NCI-H1048 (cell line): ENCODE results near the gene EGLN3.
"Not testable (repeated sequence)": the region's sequence is repeated elsewhere in the genome, so short reads cannot be mapped to it uniquely, and the experiment has no call there.

ENCODE experiments used
- DNase-seq: peaks from one replicate; lab custom pipeline; 2025; lab: John Stamatoyannopoulos, UW

EGLN3 gene

GRCh38 chr14:33950320-33951182 is at the start of gene EGLN3:
Gene EGLN3 (minus strand): TSS chr14:33951074. CDS start chr14:33950752, 322 bp downstream.
- DNase-seq, result no peak

GRCh38 chr14:34000396-34000795 is 49.5 kb upstream of the EGLN3 start:
- DNase-seq, result no peak

- DNase-seq, result no peak
These were observed 49.0 kb upstream of the EGLN3 start for GRCh38 chr14:33999771-34000291.

DNA sequence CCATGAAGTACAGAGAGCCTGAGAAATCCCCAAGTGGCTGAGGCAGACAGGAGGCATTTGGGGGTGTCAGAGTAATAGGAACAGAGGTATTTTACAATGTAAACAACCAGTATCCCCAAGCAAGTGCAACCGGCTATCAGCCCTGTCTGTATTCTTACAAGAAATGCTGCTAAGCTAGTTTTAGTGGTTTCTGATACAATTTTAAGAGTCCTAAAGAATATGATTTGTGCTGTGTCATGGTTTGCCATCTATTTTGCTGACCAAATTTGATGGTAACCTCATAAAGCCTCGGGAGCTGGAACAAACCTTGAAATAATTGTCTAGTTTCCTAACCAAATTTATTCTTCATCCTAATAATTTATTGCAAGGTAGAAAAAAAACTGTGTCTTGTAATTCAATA is 46.7 kb upstream of the EGLN3 start:
- no peak for DNase-seq

- DNase-seq, result no peak
These were observed 45.6 kb upstream of the EGLN3 start for GRCh38 chr14:33996462-33996861.

DNA sequence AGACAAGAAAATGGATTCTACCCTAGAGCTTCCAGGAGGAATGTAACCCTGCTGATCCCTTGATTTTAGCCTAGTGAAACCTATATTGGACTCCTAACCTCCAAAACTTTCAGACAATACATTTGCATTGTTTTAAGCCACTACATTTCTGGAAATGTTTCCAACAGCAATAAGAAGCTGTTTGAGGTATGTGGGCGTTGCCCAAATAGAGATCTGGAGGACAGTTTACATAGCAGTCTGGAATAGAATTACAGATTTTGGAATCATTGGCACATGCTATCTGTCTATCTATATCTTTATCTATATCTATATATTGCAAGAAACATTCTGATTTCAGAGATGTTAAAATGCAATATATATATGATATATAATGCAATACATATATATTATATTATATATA is 42.4 kb upstream of the EGLN3 start:
- DNase-seq, result no peak

DNA sequence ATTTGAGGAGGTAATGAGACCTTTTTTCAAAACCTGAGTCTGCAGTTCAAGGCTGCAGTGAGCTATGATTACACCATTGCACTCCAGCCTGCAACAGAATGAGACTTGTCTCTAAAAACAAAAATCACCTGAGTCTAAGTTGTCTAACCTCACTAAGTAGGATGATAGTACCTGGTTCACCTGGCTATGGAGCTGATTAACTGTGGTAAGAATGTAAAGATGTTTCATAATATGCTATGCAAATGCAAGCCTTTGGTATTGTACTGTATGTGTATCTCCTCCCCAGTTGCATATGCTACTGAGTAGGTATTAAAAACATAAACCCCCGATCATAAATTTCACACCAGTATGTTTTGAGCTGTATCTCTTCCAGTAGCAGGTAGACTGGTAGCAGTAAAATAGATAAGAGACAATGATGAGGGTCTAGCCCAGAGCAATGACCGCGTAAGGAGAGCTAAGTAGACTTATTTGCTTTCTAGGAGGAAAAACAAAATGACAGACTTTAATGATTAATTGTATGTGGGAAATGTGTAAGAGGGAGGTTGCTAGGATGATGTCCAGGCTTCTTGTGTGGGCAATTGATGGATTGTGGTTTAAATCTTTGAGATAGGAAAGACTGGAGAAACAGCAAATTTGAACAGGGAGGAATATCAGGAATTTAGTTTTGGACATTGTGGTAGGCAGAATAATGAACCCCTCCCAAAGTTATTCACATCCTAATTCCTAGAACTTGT is 41.6 kb upstream of the EGLN3 start:
- DNase-seq, result no peak

GRCh38 chr14:33990790-33991189 is 39.9 kb upstream of the EGLN3 start:
- DNase-seq, result no peak

- no peak for DNase-seq
These were observed 36.7 kb upstream of the EGLN3 start for GRCh38 chr14:33987565-33988080.

- no peak for DNase-seq
These were observed 35.9 kb upstream of the EGLN3 start for GRCh38 chr14:33986804-33987203.

- DNase-seq, result no peak
These were observed 34.4 kb upstream of the EGLN3 start for GRCh38 chr14:33985242-33985641.

DNA sequence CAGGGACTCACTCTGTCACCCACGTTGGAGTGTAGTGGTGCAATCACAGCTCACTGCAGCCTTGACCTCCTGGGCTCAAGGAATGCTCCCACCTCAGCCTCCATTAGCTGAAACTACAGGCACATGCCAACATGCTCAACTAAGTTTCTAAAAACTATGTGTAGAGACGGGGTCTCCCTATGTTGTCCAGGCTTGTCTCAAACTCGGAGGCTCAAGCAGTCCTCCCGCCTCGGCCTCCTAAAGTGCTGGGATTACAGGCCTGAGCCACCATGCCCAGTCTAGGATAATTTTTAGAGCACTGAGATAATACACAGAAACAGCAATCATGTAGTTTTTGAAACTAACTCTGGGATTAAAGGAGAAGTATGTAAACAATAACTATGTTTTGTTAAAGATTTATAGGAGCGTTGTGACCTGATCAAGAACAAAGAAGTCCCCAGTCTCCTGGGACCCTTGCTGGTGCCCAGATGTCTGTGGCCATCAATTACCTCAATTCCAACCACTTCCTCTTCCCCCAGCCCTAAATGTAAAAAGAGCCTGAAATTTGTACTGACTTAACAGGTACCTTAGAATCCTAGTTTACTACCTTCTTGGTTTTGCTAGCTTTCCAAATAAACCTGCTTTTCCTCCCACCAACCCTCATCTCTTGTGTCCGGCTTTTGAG is 28.9 kb upstream of the EGLN3 start:
- no peak for DNase-seq

DNA sequence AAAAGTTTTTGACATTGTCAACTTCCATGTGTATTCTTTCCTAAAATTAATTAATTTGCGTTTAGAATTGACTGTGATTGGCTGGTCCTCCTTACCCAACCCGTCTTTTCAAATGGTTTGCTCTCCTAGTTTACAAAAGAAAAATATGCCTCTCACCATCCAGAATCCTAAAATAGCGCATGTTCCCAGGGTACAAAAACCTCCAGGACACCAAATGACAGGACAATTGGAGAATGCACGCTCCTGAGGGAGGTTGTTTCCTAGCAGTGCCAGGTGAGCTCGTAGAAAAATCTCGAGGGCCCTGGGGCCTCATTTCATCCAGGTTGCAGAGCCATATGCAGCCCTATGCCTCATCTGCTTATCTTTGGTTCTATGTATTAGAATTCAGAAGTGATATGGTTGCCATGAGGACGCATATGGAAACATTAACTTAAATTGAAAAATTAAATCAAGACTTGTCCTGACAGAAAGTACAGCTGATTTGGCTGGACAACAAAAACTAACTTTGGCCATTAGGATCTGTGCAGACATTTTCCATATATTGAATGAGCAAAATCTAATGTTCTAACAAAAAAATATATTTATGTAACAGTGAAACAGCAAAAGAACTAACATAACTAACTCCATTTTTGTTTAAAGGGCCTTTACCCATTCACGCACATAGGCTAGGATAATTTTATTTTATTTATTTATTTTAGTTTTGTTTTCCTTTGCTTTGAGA is 28.2 kb upstream of the EGLN3 start:
- DNase-seq, result no peak

DNA sequence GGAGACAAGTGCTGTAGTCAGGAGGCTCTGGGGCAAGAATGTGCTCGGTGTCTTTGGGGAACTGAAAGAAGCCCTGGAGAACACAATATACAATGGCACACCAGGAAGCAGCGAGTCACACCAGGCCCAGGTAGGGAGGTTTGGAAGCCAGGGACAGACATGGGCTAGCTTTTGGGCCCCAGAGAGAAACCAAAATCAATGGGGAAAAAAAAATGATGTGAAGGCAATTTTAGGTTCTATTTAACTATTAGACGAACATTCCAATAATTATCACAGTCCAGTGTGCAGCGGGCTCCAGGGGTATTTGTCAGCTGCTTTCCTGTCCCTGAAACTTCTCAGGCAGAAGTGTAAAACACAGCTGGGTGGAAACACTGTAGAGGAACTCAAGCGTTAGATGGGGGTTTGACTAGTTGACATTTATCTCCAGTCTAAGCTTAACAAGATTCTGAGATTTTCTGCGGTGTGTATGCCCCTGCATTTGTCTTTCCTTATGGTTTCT is 21.8 kb upstream of the EGLN3 start:
- no peak for DNase-seq

DNA sequence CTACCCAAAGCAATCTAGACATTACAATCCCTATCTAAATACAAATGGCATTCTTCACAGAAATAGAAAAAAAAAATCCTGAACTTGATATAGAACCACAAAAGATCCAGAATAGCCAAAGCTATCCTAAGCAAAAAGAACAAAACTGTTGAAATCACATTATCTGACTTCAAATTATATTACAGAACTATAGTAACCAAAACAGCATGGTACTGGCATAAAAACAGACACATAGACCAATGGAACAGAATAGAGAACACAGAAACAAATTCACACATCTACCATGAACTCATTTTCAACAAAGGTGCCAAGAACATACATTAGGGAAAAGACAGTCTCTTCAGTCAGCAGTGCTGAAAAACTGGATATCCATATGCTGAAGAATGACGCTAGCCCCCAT is 19.0 kb upstream of the EGLN3 start:
- DNase-seq, result not testable (repeated sequence)

GRCh38 chr14:33968722-33969121 is 17.8 kb upstream of the EGLN3 start:
- DNase-seq, result no peak

DNA sequence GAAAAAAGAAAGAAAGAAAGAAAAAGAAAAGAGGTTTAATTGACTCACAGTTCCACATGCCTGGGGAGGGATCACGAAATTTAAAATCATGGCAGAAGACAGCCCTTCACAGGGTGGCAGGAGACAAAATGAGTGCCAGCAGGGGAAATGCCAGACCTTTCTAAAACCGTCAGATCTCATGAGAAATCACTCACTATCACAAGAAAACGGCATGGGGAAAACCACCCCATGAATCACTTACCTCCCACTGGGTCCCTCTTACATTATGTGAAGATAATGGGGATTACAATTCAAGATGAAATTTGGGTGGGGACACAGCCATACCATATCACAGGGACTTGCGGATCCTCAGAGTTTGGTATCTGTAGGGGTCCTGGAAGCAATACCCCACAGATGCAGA is 16.3 kb upstream of the EGLN3 start:
- no peak for DNase-seq

DNA sequence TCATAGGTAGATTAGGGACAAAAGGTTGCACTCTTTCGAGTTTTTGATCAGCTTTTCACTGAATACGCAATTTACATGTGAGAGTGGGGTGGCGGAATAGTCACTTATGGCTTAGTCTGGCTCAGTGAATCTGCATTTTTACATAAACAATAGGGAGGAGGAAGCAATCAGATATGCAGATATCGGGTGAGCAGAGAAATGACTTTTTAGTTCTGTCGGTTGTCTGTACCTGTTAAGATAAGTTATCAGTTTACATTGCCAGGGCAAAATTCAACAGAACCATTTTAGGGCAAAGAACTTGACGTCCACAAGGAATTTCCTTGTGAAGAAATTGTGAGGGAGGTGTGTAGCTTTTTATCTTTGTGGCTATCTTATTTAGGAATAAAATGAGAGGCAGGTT is 15.4 kb upstream of the EGLN3 start:
- DNase-seq, result no peak

DNA sequence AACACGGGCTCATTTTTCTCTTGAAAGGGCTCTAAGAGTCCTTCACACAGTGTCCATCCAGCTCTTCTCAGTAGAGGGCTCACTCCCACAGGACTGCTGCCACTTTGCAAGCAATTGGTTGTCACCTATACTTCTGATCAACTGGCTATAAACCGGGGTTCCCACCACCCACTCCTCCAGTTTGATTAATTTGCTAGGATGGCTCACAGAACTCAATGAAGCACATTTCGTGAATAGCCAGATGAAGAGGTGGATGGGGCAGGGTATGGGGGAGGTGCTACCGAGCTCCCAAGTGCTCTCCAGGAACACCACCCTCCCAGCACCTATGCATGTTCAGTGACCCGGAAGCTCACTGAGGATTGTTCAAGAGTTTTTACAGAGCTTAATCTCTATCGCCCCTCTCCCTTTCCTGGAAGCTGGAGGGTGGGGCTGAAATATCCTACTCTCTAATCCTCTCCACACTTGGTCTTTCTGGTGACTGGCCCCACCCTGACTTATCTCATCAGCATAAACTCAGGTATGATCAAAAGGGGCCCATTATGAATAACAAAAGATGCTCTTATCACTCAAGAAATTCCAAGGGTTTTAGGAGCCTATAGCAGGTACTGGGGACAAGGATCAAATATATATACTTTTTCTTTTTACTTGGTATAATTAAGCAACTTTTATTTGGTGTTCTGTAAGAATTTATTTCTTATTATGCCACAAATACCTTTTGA is 13.9 kb upstream of the EGLN3 start:
- no peak for DNase-seq

- no peak for DNase-seq
These were observed 13.0 kb upstream of the EGLN3 start for GRCh38 chr14:33963892-33964291.

DNA sequence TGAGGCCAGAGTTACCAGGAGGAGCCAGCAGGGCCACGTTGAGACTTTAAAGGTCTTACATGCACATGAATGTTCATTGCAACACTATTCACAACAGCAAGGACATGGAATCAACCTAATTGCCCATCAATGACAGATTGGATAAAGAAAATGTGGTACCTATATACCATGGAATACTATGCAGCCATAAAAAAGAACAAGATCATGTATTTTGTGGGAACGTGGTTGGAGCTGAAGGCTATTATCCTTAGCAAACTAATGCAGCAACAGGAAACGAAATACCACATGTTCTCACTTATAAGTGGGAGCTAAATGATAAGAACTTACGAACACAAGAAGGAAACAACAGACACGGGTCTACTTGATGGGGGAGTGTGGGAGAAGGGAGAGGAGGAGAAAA is 11.6 kb upstream of the EGLN3 start:
- DNase-seq, result not testable (repeated sequence)
